GM19099 (cell line): Measurements from ENCODE around the gene CCNYL1.

Experiments
- POLR2A ChIP-seq: IDR thresholded peaks from 3 replicates; pipeline ENCODE4 v1.6.1; 2011; ENCODE audit warnings: low read depth; ENCODE audit not compliant: insufficient read length; ENCODE audit errors: extremely low read depth

Gene CCNYL1

GRCh38 chr2:207787800-207788199, 76.4 kb downstream of the CCNYL1 start:
- TF ChIP-seq POLR2A: no peak

GRCh38 chr2:207790898-207791297, 79.5 kb downstream of the CCNYL1 start:
- no peak for TF ChIP-seq POLR2A

- no peak for TF ChIP-seq POLR2A
Measured at GRCh38 chr2:207791579-207792243, 80.3 kb downstream of the CCNYL1 start.

GRCh38 chr2:207792244-207792785, 80.9 kb downstream of the CCNYL1 start:
- TF ChIP-seq POLR2A: no peak

- no peak for TF ChIP-seq POLR2A
Measured at GRCh38 chr2:207796585-207797350, 85.3 kb downstream of the CCNYL1 start.

- TF ChIP-seq POLR2A: no peak
Measured at GRCh38 chr2:207801259-207801658, 89.8 kb downstream of the CCNYL1 start.

GRCh38 chr2:207802650-207803049, 91.2 kb downstream of the CCNYL1 start:
- no peak for TF ChIP-seq POLR2A
